ENCODE results near the gene EIF4G1.
"Not testable (repeated sequence)": the region's sequence is repeated elsewhere in the genome, so short reads cannot be mapped to it uniquely, and the experiment has no call there.

Gene EIF4G1

GRCh38 chr3:184336547-184337398 is 22.4 kb downstream of the EIF4G1 start:
- DNase-seq: peak; percentile 72

- no peak for DNase-seq
These were observed 23.0 kb downstream of the EIF4G1 start, which contains the start of gene FAM131A for GRCh38 chr3:184337399-184337714. Gene FAM131A, plus strand, starts transcription at chr3:184337600. Its CDS starts 31 bp downstream, at chr3:184337631.

GRCh38 chr3:184337981-184338380 is 23.6 kb downstream of the EIF4G1 start:
- no peak for DNase-seq

GRCh38 chr3:184338511-184338945 is 24.1 kb downstream of the EIF4G1 start:
- no peak for DNase-seq

- DNase-seq: no peak
These were observed 24.6 kb downstream of the EIF4G1 start for GRCh38 chr3:184339001-184339400.

GRCh38 chr3:184339451-184340135 is 25.2 kb downstream of the EIF4G1 start:
- not testable (repeated sequence) for DNase-seq

GRCh38 chr3:184341925-184342324 is 27.5 kb downstream of the EIF4G1 start:
- DNase-seq: peak; percentile 96

GRCh38 chr3:184343200-184343876 is 28.9 kb downstream of the EIF4G1 start:
- no peak for DNase-seq

GRCh38 chr3:184344579-184345316 is 30.3 kb downstream of the EIF4G1 start:
- no peak for DNase-seq

GRCh38 chr3:184345317-184346144 is 31.1 kb downstream of the EIF4G1 start:
- peak; percentile 87 for DNase-seq

- no peak for DNase-seq
These were observed 32.2 kb downstream of the EIF4G1 start for GRCh38 chr3:184346480-184347190.

GRCh38 chr3:184347321-184348056 is 33.1 kb downstream of the EIF4G1 start:
- DNase-seq: no peak

- DNase-seq: no peak
These were observed 33.6 kb downstream of the EIF4G1 start for GRCh38 chr3:184348057-184348382.

- no peak for DNase-seq
These were observed 35.4 kb downstream of the EIF4G1 start for GRCh38 chr3:184349563-184350470.

- DNase-seq: no peak
These were observed 36.2 kb downstream of the EIF4G1 start for GRCh38 chr3:184350618-184351017.

GRCh38 chr3:184351511-184352148 is 37.2 kb downstream of the EIF4G1 start:
- no peak for DNase-seq

GRCh38 chr3:184352149-184352785 is 37.9 kb downstream of the EIF4G1 start:
- no peak for DNase-seq

- DNase-seq: no peak
These were observed 38.6 kb downstream of the EIF4G1 start for GRCh38 chr3:184352897-184353545.
